ENCODE results near the gene NRXN3.
"Not testable (repeated sequence)": the region's sequence is repeated elsewhere in the genome, so short reads cannot be mapped to it uniquely, and the experiment has no call there.

Gene NRXN3

DNA sequence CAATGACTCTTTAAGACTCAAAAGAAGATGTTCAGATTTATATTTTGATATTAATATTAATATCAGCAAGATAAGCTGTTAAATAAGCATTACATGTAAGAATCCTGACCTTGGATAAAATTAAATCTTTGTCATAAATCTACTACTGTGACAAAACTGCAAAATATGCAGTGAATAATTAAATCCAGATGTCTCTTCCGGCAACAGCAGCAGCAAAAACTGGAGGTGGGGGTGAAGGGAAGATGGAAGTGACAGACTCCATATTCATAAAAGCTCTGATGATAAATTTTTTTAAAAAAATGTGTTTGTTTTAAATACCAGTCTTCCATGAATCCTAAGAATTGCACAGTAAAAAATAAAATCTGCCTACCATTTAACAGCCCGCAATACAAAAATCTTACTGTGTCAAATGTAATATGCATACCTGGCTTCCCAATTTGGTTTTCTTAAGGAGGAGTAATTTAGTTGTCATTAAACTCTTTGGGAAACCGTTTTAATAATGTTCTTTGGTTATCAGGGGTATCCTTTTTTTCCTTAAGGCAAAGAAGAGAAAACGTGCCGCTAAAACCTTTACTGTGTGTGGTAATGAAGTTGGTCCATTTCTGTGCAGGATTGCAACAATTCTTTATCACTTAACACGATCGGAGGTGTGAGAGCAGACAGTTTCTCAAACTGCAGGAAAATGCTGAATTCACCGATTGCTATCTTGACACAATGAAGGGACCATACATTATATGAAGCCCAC, 1562.9 kb downstream of the NRXN3 start:
- H3K9me3 Mint-ChIP-seq, result no peaks in the 10 kb centered on the region
- no peak overlapping the region for H3K27ac Mint-ChIP-seq
- no peak overlapping the region for H3K4me3 Mint-ChIP-seq
- H3K4me1 Mint-ChIP-seq, result no peaks in the 10 kb centered on the region
- H3K36me3 Mint-ChIP-seq, result no peaks in the 10 kb centered on the region
- peaks cover 2% of the 10 kb centered on the region for H3K27me3 Mint-ChIP-seq

- Mint-ChIP-seq H3K27me3 (no peaks in the 10 kb centered on the region), H3K4me1 (no peaks in the 10 kb centered on the region), H3K36me3 (no peaks in the 10 kb centered on the region), H3K27ac (no peak overlapping the region), H3K4me3 (no peak overlapping the region), H3K9me3 (no peaks in the 10 kb centered on the region)
These were observed 1564.0 kb downstream of the NRXN3 start for GRCh38 chr14:79734151-79734550.

- no peaks in the 10 kb centered on the region for H3K36me3 Mint-ChIP-seq
- H3K4me1 Mint-ChIP-seq, result no peaks in the 10 kb centered on the region
- H3K27me3 Mint-ChIP-seq, result no peaks in the 10 kb centered on the region
- H3K27ac Mint-ChIP-seq, result no peak overlapping the region
- peaks cover under 1% of the 10 kb centered on the region for H3K9me3 Mint-ChIP-seq
- no peak overlapping the region for H3K4me3 Mint-ChIP-seq
These were observed 1564.5 kb downstream of the NRXN3 start for GRCh38 chr14:79734656-79735055.

DNA sequence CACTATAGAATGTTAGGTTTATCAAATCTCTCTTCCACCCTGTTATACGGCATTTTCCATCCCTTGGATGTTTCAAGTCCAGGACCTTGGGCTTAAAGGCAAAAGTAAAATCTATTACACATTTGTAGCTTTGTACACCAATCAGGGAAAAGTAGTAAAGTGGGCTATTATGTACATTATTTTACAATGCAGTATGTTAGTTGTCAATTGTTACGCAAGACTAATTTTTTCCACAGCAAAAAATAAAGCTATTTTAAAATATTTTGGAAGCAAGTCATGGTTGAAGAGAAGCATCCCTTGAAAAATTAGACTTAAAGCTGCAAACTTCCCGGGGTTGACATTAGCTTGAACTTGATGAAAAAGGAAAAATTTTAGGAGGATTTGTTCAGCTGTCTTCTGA, 1564.9 kb downstream of the NRXN3 start:
- H3K36me3 Mint-ChIP-seq, result no peaks in the 10 kb centered on the region
- no peak overlapping the region for H3K4me3 Mint-ChIP-seq
- no peaks in the 10 kb centered on the region for H3K4me1 Mint-ChIP-seq
- H3K27ac Mint-ChIP-seq, result no peak overlapping the region
- no peaks in the 10 kb centered on the region for H3K27me3 Mint-ChIP-seq
- H3K9me3 Mint-ChIP-seq, result peaks cover 5% of the 10 kb centered on the region

DNA sequence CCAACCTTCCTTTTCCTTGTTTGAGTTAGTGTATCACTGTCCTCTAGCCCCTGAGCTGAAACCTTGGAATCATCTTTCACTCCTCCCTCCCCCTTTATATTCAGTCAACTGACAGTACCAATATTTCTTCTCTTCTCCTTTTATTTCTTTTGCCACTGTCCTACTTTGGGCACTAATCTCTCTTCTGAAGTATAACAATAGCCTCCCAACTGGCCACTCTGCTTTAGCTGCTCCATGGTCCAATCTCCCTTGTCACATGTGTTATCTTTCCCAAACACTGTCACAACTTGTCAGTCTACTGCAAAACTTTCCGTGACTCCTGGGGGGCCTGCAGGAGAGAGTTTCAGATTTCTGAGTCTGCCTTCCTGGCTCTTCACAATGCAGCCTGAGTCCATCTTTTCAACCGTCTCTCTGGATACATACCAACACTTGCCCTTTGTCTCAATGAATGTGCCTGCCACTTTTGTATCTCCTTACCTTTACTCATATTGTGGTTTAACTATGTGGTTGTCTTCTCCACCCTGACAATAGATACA, 1570.0 kb downstream of the NRXN3 start:
- Mint-ChIP-seq H3K4me3 (no peak overlapping the region), H3K27me3 (no peaks in the 10 kb centered on the region), H3K4me1 (no peaks in the 10 kb centered on the region), H3K9me3 (peaks cover 7% of the 10 kb centered on the region), H3K27ac (no peak overlapping the region), H3K36me3 (no peaks in the 10 kb centered on the region)

DNA sequence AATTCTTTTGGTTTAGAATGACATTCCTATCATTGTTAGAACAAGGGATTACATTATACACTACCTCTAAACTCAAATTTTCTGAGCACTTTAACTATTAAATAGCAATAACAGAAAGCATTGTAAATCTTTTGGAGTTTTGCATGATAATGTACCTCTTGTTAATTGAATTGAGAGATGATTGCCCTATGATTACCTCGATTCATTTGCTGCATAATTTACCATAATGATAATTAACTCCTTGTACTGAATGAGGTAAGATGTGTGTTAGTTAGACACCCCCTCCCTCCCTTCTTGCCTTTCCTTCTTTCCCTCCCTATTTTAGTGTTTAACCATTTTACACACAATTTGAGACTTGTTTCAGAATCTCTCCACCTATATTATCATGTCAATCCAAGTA, 1572.0 kb downstream of the NRXN3 start:
- H3K4me3 Mint-ChIP-seq, result no peak overlapping the region
- H3K4me1 Mint-ChIP-seq, result no peaks in the 10 kb centered on the region
- H3K27me3 Mint-ChIP-seq, result no peaks in the 10 kb centered on the region
- H3K36me3 Mint-ChIP-seq, result no peaks in the 10 kb centered on the region
- H3K27ac Mint-ChIP-seq, result no peak overlapping the region
- peaks cover 7% of the 10 kb centered on the region for H3K9me3 Mint-ChIP-seq

DNA sequence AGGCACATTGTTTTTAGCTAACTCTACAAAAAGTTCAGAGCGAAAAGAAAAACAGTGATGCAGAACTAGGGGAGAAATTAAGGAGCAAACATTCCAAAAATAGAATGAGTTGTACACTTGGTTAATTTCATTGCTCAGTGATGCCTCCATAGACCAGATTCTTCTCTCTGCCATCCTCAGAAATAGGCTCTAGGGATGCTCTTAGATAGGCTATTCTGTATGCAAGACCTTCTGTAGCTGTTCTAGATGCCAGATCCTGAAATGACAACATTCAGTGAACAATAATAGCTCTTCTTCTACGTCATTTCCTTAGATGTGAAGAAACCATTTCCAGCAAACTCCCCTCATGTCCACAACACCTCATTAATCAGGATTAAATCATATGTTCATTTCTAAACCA, 1574.9 kb downstream of the NRXN3 start:
- no peaks in the 10 kb centered on the region for H3K27me3 Mint-ChIP-seq
- no peaks in the 10 kb centered on the region for H3K36me3 Mint-ChIP-seq
- H3K4me1 Mint-ChIP-seq, result no peaks in the 10 kb centered on the region
- H3K4me3 Mint-ChIP-seq, result no peak overlapping the region
- H3K9me3 Mint-ChIP-seq, result peaks cover 3% of the 10 kb centered on the region
- no peak overlapping the region for H3K27ac Mint-ChIP-seq

- H3K27ac Mint-ChIP-seq, result no peak overlapping the region
- no peaks in the 10 kb centered on the region for H3K27me3 Mint-ChIP-seq
- H3K4me3 Mint-ChIP-seq, result no peak overlapping the region
- no peaks in the 10 kb centered on the region for H3K9me3 Mint-ChIP-seq
- H3K36me3 Mint-ChIP-seq, result no peaks in the 10 kb centered on the region
- no peaks in the 10 kb centered on the region for H3K4me1 Mint-ChIP-seq
These were observed 1578.9 kb downstream of the NRXN3 start for GRCh38 chr14:79749065-79749464.

DNA sequence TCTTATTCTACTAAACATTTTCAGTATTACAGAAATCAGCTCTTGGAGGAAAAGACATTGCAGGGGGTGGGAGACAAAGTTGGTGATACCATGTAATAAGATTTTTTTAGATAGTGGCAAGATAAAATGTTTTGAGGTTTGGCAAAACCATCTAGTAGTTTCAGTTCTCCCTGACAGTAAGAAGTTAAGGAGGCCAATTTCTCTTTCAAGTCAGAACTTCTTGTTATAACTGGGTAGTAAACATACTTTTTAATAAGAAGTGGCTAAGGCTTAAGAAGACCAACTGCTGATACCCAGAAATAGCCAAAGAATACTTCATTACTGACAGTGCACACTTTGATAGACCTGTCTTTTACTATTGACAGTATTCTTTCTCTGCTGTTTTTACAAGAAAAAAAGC, 1588.8 kb downstream of the NRXN3 start:
- Mint-ChIP-seq H3K27ac (no peak overlapping the region), H3K4me1 (no peaks in the 10 kb centered on the region), H3K4me3 (no peak overlapping the region), H3K36me3 (peaks cover 2% of the 10 kb centered on the region), H3K27me3 (no peaks in the 10 kb centered on the region), H3K9me3 (peaks cover 14% of the 10 kb centered on the region)

DNA sequence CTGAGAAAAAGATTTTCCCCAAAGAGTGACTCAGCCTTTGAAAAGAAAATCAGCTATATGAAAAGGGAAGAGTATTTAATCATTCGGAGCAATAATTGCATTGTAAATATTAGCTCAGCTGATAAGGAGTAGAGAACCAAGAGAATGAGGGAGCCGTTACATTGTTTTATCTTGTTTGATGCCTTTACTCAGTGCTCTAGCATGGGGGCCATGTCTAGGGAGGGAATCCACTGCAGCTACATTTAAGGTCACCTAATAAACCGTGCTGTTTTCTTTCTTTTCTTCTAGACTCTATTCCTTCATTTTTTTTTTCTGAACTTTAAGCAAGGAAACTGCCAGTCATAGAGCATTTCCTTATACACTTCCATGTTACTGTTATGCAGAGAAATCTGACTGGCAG, 1594.2 kb downstream of the NRXN3 start:
- Mint-ChIP-seq H3K4me3 (no peak overlapping the region), H3K36me3 (peaks cover 2% of the 10 kb centered on the region), H3K4me1 (no peaks in the 10 kb centered on the region), H3K27ac (no peak overlapping the region), H3K9me3 (no peaks in the 10 kb centered on the region), H3K27me3 (no peaks in the 10 kb centered on the region)

DNA sequence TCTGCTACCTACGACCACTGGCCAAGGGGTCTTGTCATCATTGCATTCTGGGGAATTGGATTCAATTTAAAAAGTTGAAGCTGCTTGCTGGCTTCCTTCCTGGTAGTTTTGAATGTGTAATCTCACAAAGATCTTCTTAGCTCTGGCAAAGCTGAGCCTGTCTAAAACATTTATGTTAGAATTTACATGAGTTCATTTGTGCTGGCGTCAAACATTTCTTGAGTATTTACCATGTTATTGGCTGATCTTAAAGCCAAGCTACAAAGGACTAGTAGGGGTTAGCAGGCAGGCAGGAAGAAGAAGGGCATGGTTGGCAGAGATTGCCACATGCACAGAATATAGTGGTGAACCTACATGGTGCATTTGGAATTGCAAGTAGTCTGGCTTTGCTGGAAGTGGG, 1596.3 kb downstream of the NRXN3 start:
- H3K27me3 Mint-ChIP-seq, result no peaks in the 10 kb centered on the region
- no peak overlapping the region for H3K27ac Mint-ChIP-seq
- H3K9me3 Mint-ChIP-seq, result no peaks in the 10 kb centered on the region
- H3K4me1 Mint-ChIP-seq, result no peaks in the 10 kb centered on the region
- no peak overlapping the region for H3K4me3 Mint-ChIP-seq
- peaks cover 2% of the 10 kb centered on the region for H3K36me3 Mint-ChIP-seq

DNA sequence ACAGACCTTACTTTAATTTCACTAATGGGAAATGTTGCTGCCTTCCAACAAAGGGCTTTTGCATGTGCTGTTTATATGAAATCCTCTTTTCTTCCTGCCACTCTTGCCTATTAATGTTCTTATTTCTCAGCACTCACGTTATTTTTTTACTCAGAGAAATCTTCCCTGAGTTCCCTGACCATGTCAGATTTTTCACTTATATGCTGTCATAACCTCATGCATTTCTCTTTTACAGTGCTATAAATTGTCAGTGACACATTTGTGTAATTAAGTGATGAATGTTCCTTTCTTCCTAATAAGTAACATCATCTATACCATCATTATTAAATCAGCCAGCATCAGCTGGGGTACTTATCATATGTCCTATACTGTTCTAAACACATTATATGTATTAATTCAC, 1597.1 kb downstream of the NRXN3 start:
- Mint-ChIP-seq H3K4me1 (no peaks in the 10 kb centered on the region), H3K4me3 (no peak overlapping the region), H3K27ac (no peak overlapping the region), H3K9me3 (no peaks in the 10 kb centered on the region), H3K36me3 (peaks cover 2% of the 10 kb centered on the region), H3K27me3 (no peaks in the 10 kb centered on the region)

GRCh38 chr14:79767721-79768120, 1597.5 kb downstream of the NRXN3 start:
- H3K4me1 Mint-ChIP-seq, H3K4me3 Mint-ChIP-seq, H3K9me3 Mint-ChIP-seq, H3K27me3 Mint-ChIP-seq, H3K27ac Mint-ChIP-seq, H3K36me3 Mint-ChIP-seq: not testable (repeated sequence)

- no peaks in the 10 kb centered on the region for H3K36me3 Mint-ChIP-seq
- H3K4me3 Mint-ChIP-seq, result no peak overlapping the region
- H3K27ac Mint-ChIP-seq, result no peak overlapping the region
- H3K4me1 Mint-ChIP-seq, result no peaks in the 10 kb centered on the region
- peaks cover 2% of the 10 kb centered on the region for H3K27me3 Mint-ChIP-seq
- no peaks in the 10 kb centered on the region for H3K9me3 Mint-ChIP-seq
These were observed 1611.7 kb downstream of the NRXN3 start for GRCh38 chr14:79781882-79782281.

DNA sequence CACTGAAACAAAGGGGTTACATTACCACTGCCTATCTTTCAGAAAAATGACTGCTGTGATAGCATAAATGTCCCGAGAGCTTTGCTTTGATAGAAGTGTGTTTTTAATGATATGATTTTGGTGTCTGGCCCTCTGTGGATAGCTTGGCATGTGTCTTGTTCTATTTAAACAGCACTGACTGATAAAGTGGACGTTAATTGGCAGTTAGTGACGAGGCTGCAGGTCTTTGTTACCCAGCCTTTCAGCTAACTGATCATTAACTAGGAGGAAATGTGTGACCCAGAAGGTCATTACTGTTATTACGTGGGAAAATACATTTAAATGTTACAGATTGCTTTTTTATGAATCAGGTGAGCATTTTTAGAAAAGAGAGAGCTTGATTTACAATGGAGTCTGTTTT, 1612.9 kb downstream of the NRXN3 start:
- no peaks in the 10 kb centered on the region for H3K4me1 Mint-ChIP-seq
- peaks cover 2% of the 10 kb centered on the region for H3K27me3 Mint-ChIP-seq
- no peak overlapping the region for H3K27ac Mint-ChIP-seq
- H3K36me3 Mint-ChIP-seq, result no peaks in the 10 kb centered on the region
- H3K4me3 Mint-ChIP-seq, result no peak overlapping the region
- H3K9me3 Mint-ChIP-seq, result peaks cover 6% of the 10 kb centered on the region

DNA sequence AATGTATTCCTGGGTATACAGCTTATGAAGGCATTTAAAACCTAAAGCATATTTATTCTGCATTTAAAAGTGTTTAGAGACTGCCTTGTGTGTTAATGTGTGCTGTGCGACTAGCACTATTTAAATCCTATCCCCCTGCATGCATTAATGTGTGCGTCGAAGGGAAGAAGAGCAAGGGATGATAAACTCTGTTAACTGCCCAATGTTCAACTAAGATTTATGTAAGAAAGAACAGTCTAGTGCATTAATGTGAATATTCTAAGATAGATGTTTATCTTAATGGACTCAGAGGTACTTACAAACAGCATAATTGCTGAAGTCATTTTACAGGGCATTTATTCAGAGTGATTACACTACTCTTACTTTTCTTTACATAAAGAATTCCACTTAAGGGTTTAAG, 1616.3 kb downstream of the NRXN3 start:
- Mint-ChIP-seq H3K27ac (no peak overlapping the region), H3K27me3 (peaks cover 2% of the 10 kb centered on the region), H3K4me3 (no peak overlapping the region), H3K9me3 (peaks cover 9% of the 10 kb centered on the region), H3K36me3 (no peaks in the 10 kb centered on the region), H3K4me1 (no peaks in the 10 kb centered on the region)

DNA sequence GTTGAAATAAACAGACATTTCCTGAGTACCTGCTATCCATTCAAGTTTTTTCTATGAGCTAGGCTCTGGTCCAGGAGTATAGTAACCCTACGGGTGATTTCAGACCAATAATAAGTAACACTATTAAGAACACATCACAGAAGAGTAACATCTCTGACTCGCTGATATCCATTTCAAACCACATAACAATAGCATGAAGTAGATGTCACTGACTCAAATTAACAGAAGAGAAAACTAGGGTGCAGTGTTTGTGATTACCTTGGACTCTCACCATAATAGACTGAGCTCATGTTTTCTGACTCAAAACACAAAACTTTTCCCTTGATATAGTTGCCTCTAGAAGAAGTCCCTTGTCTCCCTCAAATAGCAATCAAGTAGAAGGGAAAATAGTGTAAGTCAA, 1618.2 kb downstream of the NRXN3 start:
- H3K27ac Mint-ChIP-seq, result no peak overlapping the region
- no peaks in the 10 kb centered on the region for H3K36me3 Mint-ChIP-seq
- H3K4me3 Mint-ChIP-seq, result no peak overlapping the region
- H3K4me1 Mint-ChIP-seq, result no peaks in the 10 kb centered on the region
- H3K27me3 Mint-ChIP-seq, result peaks cover 2% of the 10 kb centered on the region
- peaks cover 9% of the 10 kb centered on the region for H3K9me3 Mint-ChIP-seq

Measured in activated naive CD4-positive, alpha-beta T cell treated with anti-CD3 and anti-CD28 coated beads, Interleukin-2, amount 50 U/mL, for 24 hours (primary cell).